Neural progenitor cell (in vitro differentiated cells): Measurements from ENCODE around the gene TLE3.

Source experiments
- EZH2phosphoT487 ChIP-seq: fragments of 200-600 bp; sonication (generic); IDR thresholded peaks from 2 replicates; pipeline ENCODE4 v1.6.1; 2017; ENCODE audit warnings: antibody characterized with exemption
- TF ChIP-seq, protein P1 (sequence below): fragments of 200-600 bp; sonication (generic); IDR thresholded peaks from 2 replicates; pipeline ENCODE4 v1.5.1; 2017; ENCODE audit warnings: antibody characterized with exemption, mild to moderate bottlenecking

DNA sequence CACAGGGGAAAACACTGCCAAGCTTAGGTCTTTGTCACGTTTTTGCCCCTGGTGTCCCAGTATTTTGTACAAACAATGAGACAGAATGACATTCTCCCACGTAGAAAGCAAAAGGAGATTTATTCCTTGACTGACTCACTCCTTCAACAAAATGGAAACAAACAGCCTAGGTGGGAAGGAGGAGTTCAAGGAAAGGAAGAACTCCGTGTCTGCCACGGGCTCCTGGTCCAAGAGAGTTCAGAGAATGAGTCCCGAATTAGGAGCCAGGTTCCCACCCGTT, 8.1 kb downstream of the TLE3 start:
- TF ChIP-seq, protein P1, sequence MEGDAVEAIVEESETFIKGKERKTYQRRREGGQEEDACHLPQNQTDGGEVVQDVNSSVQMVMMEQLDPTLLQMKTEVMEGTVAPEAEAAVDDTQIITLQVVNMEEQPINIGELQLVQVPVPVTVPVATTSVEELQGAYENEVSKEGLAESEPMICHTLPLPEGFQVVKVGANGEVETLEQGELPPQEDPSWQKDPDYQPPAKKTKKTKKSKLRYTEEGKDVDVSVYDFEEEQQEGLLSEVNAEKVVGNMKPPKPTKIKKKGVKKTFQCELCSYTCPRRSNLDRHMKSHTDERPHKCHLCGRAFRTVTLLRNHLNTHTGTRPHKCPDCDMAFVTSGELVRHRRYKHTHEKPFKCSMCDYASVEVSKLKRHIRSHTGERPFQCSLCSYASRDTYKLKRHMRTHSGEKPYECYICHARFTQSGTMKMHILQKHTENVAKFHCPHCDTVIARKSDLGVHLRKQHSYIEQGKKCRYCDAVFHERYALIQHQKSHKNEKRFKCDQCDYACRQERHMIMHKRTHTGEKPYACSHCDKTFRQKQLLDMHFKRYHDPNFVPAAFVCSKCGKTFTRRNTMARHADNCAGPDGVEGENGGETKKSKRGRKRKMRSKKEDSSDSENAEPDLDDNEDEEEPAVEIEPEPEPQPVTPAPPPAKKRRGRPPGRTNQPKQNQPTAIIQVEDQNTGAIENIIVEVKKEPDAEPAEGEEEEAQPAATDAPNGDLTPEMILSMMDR, result no peak
- TF ChIP-seq EZH2phosphoT487, result no peak
